HepG2 (cell line): Measurements from ENCODE around the gene PRKD2. TPM values are rescaled to one million over a fixed set of nuclear protein-coding genes. Genes with fewer than 3 reads are reported as not detected.
A peak's percentile ranks its signal among the peaks of the same experiment; 100 is the strongest.

Source experiments
- CENPBD1 ChIP-seq: sonication (generic); formaldehyde crosslinking; IDR thresholded peaks from 2 replicates; pipeline ENCODE4 v1.8.0; 2022; ENCODE audit warnings: missing genetic modification reagents, low read depth, mild to moderate bottlenecking, borderline replicate concordance
- DMTF1 ChIP-seq: sonication (generic); formaldehyde crosslinking; IDR thresholded peaks from 2 replicates; pipeline ENCODE4 v1.4.0; 2020; ENCODE audit warnings: mild to moderate bottlenecking, missing genetic modification reagents
- ELF1 ChIP-seq: sonication (generic); formaldehyde crosslinking; IDR thresholded peaks from 2 replicates; pipeline ENCODE4 v1.4.0; 2020; ENCODE audit warnings: missing genetic modification reagents
- LBX2 ChIP-seq: sonication (generic); formaldehyde crosslinking; IDR thresholded peaks from 2 replicates; pipeline ENCODE4 v1.5.0; 2020; ENCODE audit warnings: missing genetic modification reagents, mild to moderate bottlenecking, borderline replicate concordance
- NFAT5 ChIP-seq: sonication (generic); formaldehyde crosslinking; IDR thresholded peaks from 2 replicates; pipeline ENCODE4 v1.4.0; 2020; ENCODE audit warnings: missing genetic modification reagents
- RBM22 ChIP-seq: fragments of 200-400 bp; formaldehyde crosslinking; optimal IDR thresholded peaks from 2 replicates; pipeline ENCODE3; 2017; ENCODE audit warnings: mild to moderate bottlenecking, low read length, moderate library complexity
- SMARCE1 ChIP-seq: fragments of 450-650 bp; IDR thresholded peaks from 2 replicates; pipeline ENCODE4 v1.6.1; 2017; ENCODE audit warnings: borderline replicate concordance
- STAG1 ChIP-seq: sonication (generic); formaldehyde crosslinking; IDR thresholded peaks from 2 replicates; pipeline ENCODE4 v1.4.0; 2020; ENCODE audit warnings: missing genetic modification reagents
- TGIF2 ChIP-seq: IDR thresholded peaks from 2 replicates; pipeline ENCODE4 v1.6.1; 2016; ENCODE audit warnings: control low read depth, missing compliant biosample characterization
- ZIK1 ChIP-seq: sonication (generic); formaldehyde crosslinking; IDR thresholded peaks from 2 replicates; pipeline ENCODE4 v1.5.0; 2020; ENCODE audit warnings: mild to moderate bottlenecking, low read depth, missing genetic modification reagents, borderline replicate concordance
- ZKSCAN8 ChIP-seq: IDR thresholded peaks from 2 replicates; pipeline ENCODE4 v1.6.1; 2016; ENCODE audit warnings: borderline replicate concordance, missing genetic modification reagents, missing compliant biosample characterization
- ZNF543 ChIP-seq: sonication (generic); formaldehyde crosslinking; IDR thresholded peaks from 2 replicates; pipeline ENCODE4 v1.4.0; 2020; ENCODE audit warnings: mild to moderate bottlenecking, missing genetic modification reagents
- ZNF574 ChIP-seq: sonication (generic); formaldehyde crosslinking; IDR thresholded peaks from 2 replicates; pipeline ENCODE4 v1.4.0; 2020; ENCODE audit warnings: missing genetic modification reagents
- ZNF652 ChIP-seq: IDR thresholded peaks from 2 replicates; pipeline ENCODE4 v1.6.1; 2016; ENCODE audit warnings: low read depth, borderline replicate concordance
- polyA plus RNA-seq, 8 experiments: library from polyadenylated mRNA; depleted of rRNA in 3 of 8; stranded (reverse) in 7 of 8; unstranded in 1 of 8; fragments of >200 nt; fragmentation: Illumina TruSeq in 4 of 8; extraction: Trizol in 4 of 8; gene quantifications; 2 replicates each; pipeline versions ENCODE4 v1.2.1 to v1.2.3, GENCODE V29; 2011 to 2016; ENCODE audit warnings: low read depth in 4 of 8, missing spikeins in 1 of 8, mixed read lengths in 1 of 8; ENCODE audit not compliant: insufficient read depth in 1 of 8
- total RNA-seq, 5 experiments: library from RNA; depleted of rRNA; stranded (reverse); fragments of >200 nt; fragmentation: Illumina TruSeq; extraction: Trizol; gene quantifications; 2 replicates each; pipeline ENCODE4 v1.2.3, GENCODE V29; 2016; ENCODE audit warnings: low read depth in 1 of 5
- TF ChIP-seq, protein P1 (sequence below): sonication (generic); formaldehyde crosslinking; IDR thresholded peaks from 2 replicates; pipeline ENCODE4 v1.5.0; 2020; ENCODE audit warnings: missing genetic modification reagents
- TF ChIP-seq, protein P2 (sequence below): sonication (generic); formaldehyde crosslinking; IDR thresholded peaks from 2 replicates; pipeline ENCODE4 v1.8.1; 2022; ENCODE audit warnings: mild to moderate bottlenecking, missing genetic modification reagents

Gene PRKD2
- total and polyA plus RNA-seq, 2 of the 13 experiments (the other 11 are each of a cell fraction or from before 2014, with no cell fraction given) = 6.7 to 7.3 TPM

GRCh38 chr19:46761418-46761831 lies 44.5 kb upstream of the PRKD2 start (continued):
- TF ChIP-seq LBX2 (CRISPR knock-in tag) = no peak
- no peak for TF ChIP-seq ZNF652
- no peak for TF ChIP-seq CENPBD1
- TF ChIP-seq, protein P1, sequence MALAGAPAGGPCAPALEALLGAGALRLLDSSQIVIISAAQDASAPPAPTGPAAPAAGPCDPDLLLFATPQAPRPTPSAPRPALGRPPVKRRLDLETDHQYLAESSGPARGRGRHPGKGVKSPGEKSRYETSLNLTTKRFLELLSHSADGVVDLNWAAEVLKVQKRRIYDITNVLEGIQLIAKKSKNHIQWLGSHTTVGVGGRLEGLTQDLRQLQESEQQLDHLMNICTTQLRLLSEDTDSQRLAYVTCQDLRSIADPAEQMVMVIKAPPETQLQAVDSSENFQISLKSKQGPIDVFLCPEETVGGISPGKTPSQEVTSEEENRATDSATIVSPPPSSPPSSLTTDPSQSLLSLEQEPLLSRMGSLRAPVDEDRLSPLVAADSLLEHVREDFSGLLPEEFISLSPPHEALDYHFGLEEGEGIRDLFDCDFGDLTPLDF (CRISPR knock-in tag) = no peak
- TF ChIP-seq ZNF543 (CRISPR knock-in tag) = peak; percentile 62; the same call in 1 of the 2 replicates
- TF ChIP-seq TGIF2 (CRISPR knock-in tag) = no peak
- TF ChIP-seq SMARCE1 = no peak
- peak; percentile 48 for TF ChIP-seq ELF1 (CRISPR knock-in tag)
- no peak for TF ChIP-seq ZIK1 (CRISPR knock-in tag)
- no peak for TF ChIP-seq DMTF1
- TF ChIP-seq NFAT5 (CRISPR knock-in tag) = no peak
- TF ChIP-seq, protein P2, sequence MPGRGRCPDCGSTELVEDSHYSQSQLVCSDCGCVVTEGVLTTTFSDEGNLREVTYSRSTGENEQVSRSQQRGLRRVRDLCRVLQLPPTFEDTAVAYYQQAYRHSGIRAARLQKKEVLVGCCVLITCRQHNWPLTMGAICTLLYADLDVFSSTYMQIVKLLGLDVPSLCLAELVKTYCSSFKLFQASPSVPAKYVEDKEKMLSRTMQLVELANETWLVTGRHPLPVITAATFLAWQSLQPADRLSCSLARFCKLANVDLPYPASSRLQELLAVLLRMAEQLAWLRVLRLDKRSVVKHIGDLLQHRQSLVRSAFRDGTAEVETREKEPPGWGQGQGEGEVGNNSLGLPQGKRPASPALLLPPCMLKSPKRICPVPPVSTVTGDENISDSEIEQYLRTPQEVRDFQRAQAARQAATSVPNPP (CRISPR knock-in tag) = no peak
- TF ChIP-seq ZKSCAN8 (CRISPR knock-in tag) = peak; percentile 54; the same call in 1 of the 2 replicates
- TF ChIP-seq RBM22 = no peak
- TF ChIP-seq STAG1 (CRISPR knock-in tag) = no peak
- TF ChIP-seq ZNF574 (CRISPR knock-in tag) = no peak
